Measurements from ENCODE around the gene HPSE2. TPM values are rescaled to one million over a fixed set of nuclear protein-coding genes. Genes with fewer than 3 reads are reported as not detected.

The HPSE2 gene
- total and polyA plus RNA-seq, 4 donors = 0.05 TPM; not detected in 3

- TF ChIP-seq RXRA (IDR thresholded peaks at IDR 0.05) (no peak), NR2F2 (IDR thresholded peaks at IDR 0.05) (no peak), HNF4G (IDR thresholded peaks at IDR 0.05) (no peak), FOXA2 (IDR thresholded peaks at IDR 0.05) (no peak), MAX (IDR thresholded peaks at IDR 0.05) (no peak), RAD21 (IDR thresholded peaks at IDR 0.05) (no peak), HNF4A (conservative IDR thresholded peaks at IDR 0.05) (no peak), GABPA (IDR thresholded peaks at IDR 0.05 in 1 of 2, conservative IDR thresholded peaks at IDR 0.05 in 1 of 2) (no peak), SP1 (IDR thresholded peaks at IDR 0.05) (no peak), ATF3 (IDR thresholded peaks at IDR 0.05) (no peak), EGR1 (IDR thresholded peaks at IDR 0.05; ENCODE audit: low read depth in 2 of 2) (no peak), JUND (IDR thresholded peaks at IDR 0.05) (no peak), TAF1 (conservative IDR thresholded peaks at IDR 0.05) (no peak)
- DNase-seq (ENCODE audit: low spot score) = no peak
- peaks cover 0 to 4% (median 0%) of the 10 kb centered on the region in 4 donors for H3K27me3 ChIP-seq (ENCODE audit: control insufficient read depth in 4 of 4, insufficient read depth in 4 of 4, low read length in 3 of 4)
- H3K4me3 ChIP-seq (ENCODE audit: low read depth in 1 of 3, low read length in 3 of 3) = no peak overlapping the region
- no peaks in the 10 kb centered on the region for H3K4me1 ChIP-seq (ENCODE audit: control insufficient read depth in 4 of 4, insufficient read depth in 4 of 4, low read length in 3 of 4)
- no peak overlapping the region for H3K27ac ChIP-seq (ENCODE audit: low read depth in 1 of 2, low read length in 2 of 2)
- WGBS = 51% methylated on average over 2 of the region's 2 CpGs
- no peaks in the 10 kb centered on the region for H3K36me3 ChIP-seq (ENCODE audit: control insufficient read depth in 4 of 4, insufficient read depth in 3 of 4, low read depth in 1 of 4, low read length in 3 of 4)
- no peak overlapping the region for H3K9ac ChIP-seq (ENCODE audit: low read depth in 1 of 2, low read length in 2 of 2)
- no peaks in the 10 kb centered on the region for H3K9me3 ChIP-seq (ENCODE audit: control insufficient read depth in 4 of 4, low read length in 3 of 4)
These were observed 356.7 kb downstream of the HPSE2 start for GRCh38 chr10:98878921-98879320.

GRCh38 chr10:98878418-98878817 is 357.2 kb downstream of the HPSE2 start:
- Histone ChIP-seq H3K4me3 (ENCODE audit: low read depth in 1 of 3, low read length in 3 of 3) (no peak overlapping the region), H3K9me3 (ENCODE audit: control insufficient read depth in 4 of 4, low read length in 3 of 4) (no peaks in the 10 kb centered on the region), H3K4me1 (ENCODE audit: control insufficient read depth in 4 of 4, insufficient read depth in 4 of 4, low read length in 3 of 4) (no peaks in the 10 kb centered on the region), H3K9ac (ENCODE audit: low read depth in 1 of 2, low read length in 2 of 2) (no peak overlapping the region), H3K27ac (ENCODE audit: low read depth in 1 of 2, low read length in 2 of 2) (no peak overlapping the region), H3K27me3 (ENCODE audit: control insufficient read depth in 4 of 4, insufficient read depth in 4 of 4, low read length in 3 of 4) (peaks cover 0 to 4% (median 0%) of the 10 kb centered on the region in 4 donors), H3K36me3 (ENCODE audit: control insufficient read depth in 4 of 4, insufficient read depth in 3 of 4, low read depth in 1 of 4, low read length in 3 of 4) (no peaks in the 10 kb centered on the region)
- DNase-seq (ENCODE audit: low spot score) = no peak
- TF ChIP-seq REST (IDR thresholded peaks at IDR 0.05) (no peak), NR2F2 (IDR thresholded peaks at IDR 0.05) (no peak), GABPA (IDR thresholded peaks at IDR 0.05 in 1 of 2, conservative IDR thresholded peaks at IDR 0.05 in 1 of 2) (no peak), RAD21 (IDR thresholded peaks at IDR 0.05) (no peak), YY1 (IDR thresholded peaks at IDR 0.05) (no peak), HNF4A (conservative IDR thresholded peaks at IDR 0.05) (no peak), SP1 (IDR thresholded peaks at IDR 0.05) (no peak), ZBTB33 (IDR thresholded peaks at IDR 0.05) (no peak)
- 58% methylated on average over 2 of the region's 2 CpGs for WGBS
